CD14-positive monocyte (primary cell): Measurements from ENCODE around the gene USB1. TPM values are rescaled to one million over a fixed set of nuclear protein-coding genes. Genes with fewer than 3 reads are reported as not detected.

Experiments
- DNase-seq, 3 donors: peaks; one replicate each; pipeline ENCODE4 v3.0.0-alpha.2; 2011 to 2022
- H2AFZ ChIP-seq: 2 replicates; pipeline ENCODE4 v1.6.0; 2012; ENCODE audit warnings: mild to moderate bottlenecking, low read depth, low read length, inconsistent platforms; ENCODE audit not compliant: insufficient read depth, poor library complexity, severe bottlenecking
- H3K27ac ChIP-seq, 2 donors: 1 replicate in 1 of 2; 2 replicates in 1 of 2; pipeline ENCODE4 v1.5.1; 2012 to 2013; ENCODE audit warnings: low read length in 2 of 2, control low read depth in 1 of 2, inconsistent platforms in 1 of 2, low read depth in 1 of 2, mild to moderate bottlenecking in 1 of 2
- H3K27me3 ChIP-seq, 2 donors: one replicate each; pipeline versions ENCODE4 v1.6.0 to v1.6.1; 2011 to 2013; ENCODE audit warnings: low read length in 2 of 2; ENCODE audit not compliant: control insufficient read depth in 2 of 2, insufficient read depth in 2 of 2
- H3K36me3 ChIP-seq, 2 donors: replicated peaks in 1 of 2; 1 replicate in 1 of 2; 2 replicates in 1 of 2; pipeline versions ENCODE4 v1.5.1 to v1.6.1; 2012 to 2013; ENCODE audit warnings: low read length in 2 of 2, control low read depth in 1 of 2, inconsistent platforms in 1 of 2, mild to moderate bottlenecking in 1 of 2; ENCODE audit not compliant: insufficient read depth in 2 of 2, control insufficient read depth in 1 of 2
- H3K4me1 ChIP-seq, 2 donors: 1 replicate in 1 of 2; 2 replicates in 1 of 2; pipeline versions ENCODE4 v1.5.1 to v1.6.1; 2012 to 2013; ENCODE audit warnings: low read length in 2 of 2, control low read depth in 1 of 2, inconsistent platforms in 1 of 2, mild to moderate bottlenecking in 1 of 2, moderate library complexity in 1 of 2; ENCODE audit not compliant: insufficient read depth in 2 of 2, control insufficient read depth in 1 of 2
- H3K4me2 ChIP-seq: replicated peaks from 2 replicates; pipeline ENCODE3; 2012; ENCODE audit warnings: low read length, moderate library complexity, mild to moderate bottlenecking; ENCODE audit not compliant: poor library complexity, severe bottlenecking; ENCODE audit errors: extremely low read depth
- H3K4me3 ChIP-seq, 3 experiments: fragments of 200-600 bp in 1 of 3; sonication (generic) in 1 of 3; replicated peaks in 1 of 3; 1 replicate in 2 of 3; 2 replicates in 1 of 3; pipeline ENCODE4 v1.5.1; 2011 to 2013; ENCODE audit warnings: low read length in 3 of 3, mild to moderate bottlenecking in 3 of 3, control low read depth in 2 of 3, low read depth in 2 of 3, inconsistent platforms in 1 of 3, moderate library complexity in 1 of 3
- H3K79me2 ChIP-seq: 2 replicates; pipeline ENCODE4 v1.6.0; 2012; ENCODE audit warnings: mild to moderate bottlenecking, control low read depth, inconsistent platforms, low read length, moderate library complexity; ENCODE audit not compliant: insufficient read depth
- H3K9ac ChIP-seq: 2 replicates; pipeline ENCODE4 v1.6.0; 2017; ENCODE audit warnings: low read length, mild to moderate bottlenecking; ENCODE audit not compliant: insufficient read depth, poor library complexity, severe bottlenecking
- H3K9me3 ChIP-seq, 2 donors: replicated peaks in 1 of 2; 1 replicate in 1 of 2; 2 replicates in 1 of 2; pipeline versions ENCODE4 v1.5.1 to v1.6.1; 2012 to 2013; ENCODE audit warnings: low read length in 2 of 2, control low read depth in 1 of 2; ENCODE audit not compliant: control insufficient read depth in 1 of 2, insufficient read depth in 1 of 2
- H4K20me1 ChIP-seq: 2 replicates; pipeline ENCODE4 v1.6.0; 2012; ENCODE audit warnings: mild to moderate bottlenecking, low read length, control low read depth, moderate library complexity; ENCODE audit not compliant: insufficient read depth
- H3K27ac Mint-ChIP-seq, 7 donors: one replicate each; pipeline ENCODE4 v1.8.0; 2020; ENCODE audit warnings: mild to moderate bottlenecking in 7 of 7, mixed read lengths in 7 of 7, moderate library complexity in 6 of 7, inconsistent platforms in 2 of 7
- H3K27me3 Mint-ChIP-seq, 3 donors: one replicate each; pipeline ENCODE4 v1.8.0; 2021 to 2022; ENCODE audit warnings: low read depth in 3 of 3, mild to moderate bottlenecking in 3 of 3, mixed read lengths in 3 of 3, moderate library complexity in 3 of 3, inconsistent platforms in 1 of 3
- H3K36me3 Mint-ChIP-seq, 2 donors: one replicate each; pipeline ENCODE4 v1.8.0; 2020; ENCODE audit warnings: mixed read lengths in 2 of 2, inconsistent platforms in 1 of 2, mild to moderate bottlenecking in 1 of 2
- H3K4me1 Mint-ChIP-seq: one replicate; pipeline ENCODE4 v1.8.0; 2020; ENCODE audit warnings: mild to moderate bottlenecking, mixed read lengths
- H3K4me3 Mint-ChIP-seq, 2 donors: one replicate each; pipeline ENCODE4 v1.8.0; 2020; ENCODE audit warnings: mild to moderate bottlenecking in 2 of 2, mixed read lengths in 2 of 2, moderate library complexity in 1 of 2
- H3K9me3 Mint-ChIP-seq, 7 donors: one replicate each; pipeline ENCODE4 v1.8.0; 2020 to 2022; ENCODE audit warnings: mixed read lengths in 7 of 7, mild to moderate bottlenecking in 6 of 7, moderate library complexity in 6 of 7, inconsistent platforms in 2 of 7
- WGBS: methylation state at CpG from one replicate; pipeline ENCODE4 v1.1.5; 2013; ENCODE audit warnings: missing lambda C conversion rate; ENCODE audit not compliant: insufficient coverage; 5-methylcytosine and 5-hydroxymethylcytosine counted together
- intact Hi-C, 2 donors: fragments of 100-400 bp; cut with micrococcal nuclease; formaldehyde crosslinking; loops; one replicate each; pipeline versions ENCODE4 v1.15.0 to v1.15.1; 2023
- polyA plus RNA-seq, 3 donors: library from polyadenylated mRNA; depleted of rRNA in 1 of 3; unstranded in 2 of 3; stranded (reverse) in 1 of 3; fragments of 300-500 nt in 2 of 3; fragments of >200 nt in 1 of 3; fragmentation: Illumina TruSeq in 2 of 3; gene quantifications; 1 replicate in 2 of 3; 2 replicates in 1 of 3; pipeline ENCODE4 v1.2.3, GENCODE V29; 2012 to 2021
- TF ChIP-seq, protein P1 (sequence below): fragments of 200-600 bp; IDR thresholded peaks from one replicate; pipeline ENCODE4 v1.8.0; 2022; ENCODE audit warnings: antibody characterized with exemption, mild to moderate bottlenecking

USB1 gene
- polyA plus RNA-seq, 3 donors, result 25.7 to 55.7 (median 44.4) TPM

DNA sequence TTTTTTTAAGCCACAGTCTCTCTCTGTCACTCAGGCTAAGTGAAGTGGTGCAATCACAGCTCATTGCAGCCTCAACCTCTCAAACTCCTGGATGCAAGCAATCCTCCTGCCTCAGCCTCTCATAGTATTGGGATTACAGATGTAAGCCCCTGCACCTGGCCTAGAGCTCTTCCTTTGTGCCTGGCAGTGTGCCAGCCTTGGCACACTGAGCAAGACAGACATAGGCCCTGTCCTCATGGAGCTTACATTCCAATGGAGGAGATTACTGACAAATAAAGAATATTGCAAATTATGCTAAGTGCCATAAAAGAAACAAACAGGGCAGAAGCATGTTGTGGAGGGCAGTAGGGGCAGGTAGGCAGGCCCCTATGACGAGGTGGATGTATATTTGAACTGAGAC is 29.4 kb upstream of the USB1 start:
- no peaks in the 10 kb centered on the region for H3K9me3 ChIP-seq
- no peak overlapping the region for H3K4me3 Mint-ChIP-seq
- no peaks in the 10 kb centered on the region for H3K4me1 ChIP-seq
- H4K20me1 ChIP-seq, result no peaks in the 10 kb centered on the region
- H3K27ac ChIP-seq, result no peak overlapping the region
- no peaks in the 10 kb centered on the region for H3K27me3 ChIP-seq
- WGBS, result 92% methylated on average over 1 of the region's 1 CpG
- intact Hi-C loops, result no loop called here
- peaks cover 2 to 9% (median 4%) of the 10 kb centered on the region in 3 donors for H3K27me3 Mint-ChIP-seq
- H3K4me2 ChIP-seq, result no peak overlapping the region
- no peak overlapping the region for H3K4me3 ChIP-seq
- no peak for DNase-seq
- H3K79me2 ChIP-seq, result no peaks in the 10 kb centered on the region
- no peaks in the 10 kb centered on the region for H3K36me3 Mint-ChIP-seq
- TF ChIP-seq, protein P1, sequence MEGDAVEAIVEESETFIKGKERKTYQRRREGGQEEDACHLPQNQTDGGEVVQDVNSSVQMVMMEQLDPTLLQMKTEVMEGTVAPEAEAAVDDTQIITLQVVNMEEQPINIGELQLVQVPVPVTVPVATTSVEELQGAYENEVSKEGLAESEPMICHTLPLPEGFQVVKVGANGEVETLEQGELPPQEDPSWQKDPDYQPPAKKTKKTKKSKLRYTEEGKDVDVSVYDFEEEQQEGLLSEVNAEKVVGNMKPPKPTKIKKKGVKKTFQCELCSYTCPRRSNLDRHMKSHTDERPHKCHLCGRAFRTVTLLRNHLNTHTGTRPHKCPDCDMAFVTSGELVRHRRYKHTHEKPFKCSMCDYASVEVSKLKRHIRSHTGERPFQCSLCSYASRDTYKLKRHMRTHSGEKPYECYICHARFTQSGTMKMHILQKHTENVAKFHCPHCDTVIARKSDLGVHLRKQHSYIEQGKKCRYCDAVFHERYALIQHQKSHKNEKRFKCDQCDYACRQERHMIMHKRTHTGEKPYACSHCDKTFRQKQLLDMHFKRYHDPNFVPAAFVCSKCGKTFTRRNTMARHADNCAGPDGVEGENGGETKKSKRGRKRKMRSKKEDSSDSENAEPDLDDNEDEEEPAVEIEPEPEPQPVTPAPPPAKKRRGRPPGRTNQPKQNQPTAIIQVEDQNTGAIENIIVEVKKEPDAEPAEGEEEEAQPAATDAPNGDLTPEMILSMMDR, result no peak
- H3K9me3 Mint-ChIP-seq, result peaks cover 0 to 1% (median 0%) of the 10 kb centered on the region in 7 donors
- peaks cover 3% of the 10 kb centered on the region for H3K4me1 Mint-ChIP-seq
- no peak overlapping the region for H2AFZ ChIP-seq
- H3K27ac Mint-ChIP-seq, result no peak overlapping the region
- H3K36me3 ChIP-seq, result no peaks in the 10 kb centered on the region
- H3K9ac ChIP-seq, result no peak overlapping the region

DNA sequence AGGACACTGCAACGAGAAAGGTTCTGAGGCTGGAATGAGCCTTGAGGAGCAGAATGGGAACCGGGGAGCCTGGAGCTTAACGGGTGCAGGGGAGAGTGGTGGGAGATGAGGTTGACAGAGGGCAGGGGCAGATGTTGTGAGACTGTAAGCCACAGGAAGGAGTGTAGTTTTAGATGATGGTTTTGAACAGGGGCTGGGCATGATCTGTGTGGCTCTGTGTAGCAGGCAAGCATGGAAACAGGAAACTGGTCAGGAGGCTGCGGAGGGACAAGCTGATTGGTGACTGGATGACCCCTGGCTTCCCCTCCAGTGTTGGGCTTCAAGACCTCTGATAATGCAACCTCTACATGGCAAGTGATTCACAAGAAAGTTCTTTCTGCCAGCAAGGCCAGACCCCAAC is 28.9 kb upstream of the USB1 start:
- intact Hi-C loops, result no loop called here
- H2AFZ ChIP-seq, result no peak overlapping the region
- H3K27me3 ChIP-seq, result no peaks in the 10 kb centered on the region
- Mint-ChIP-seq H3K4me3 (no peak overlapping the region), H3K4me1 (peaks cover 3% of the 10 kb centered on the region), H3K27ac (peak overlapping the region in 1 of 7 donors; percentile 33), H3K27me3 (peaks cover 2 to 8% (median 4%) of the 10 kb centered on the region in 3 donors), H3K9me3 (peaks cover 0 to 1% (median 0%) of the 10 kb centered on the region in 7 donors), H3K36me3 (no peaks in the 10 kb centered on the region)
- H3K4me3 ChIP-seq, result no peak overlapping the region
- no peaks in the 10 kb centered on the region for H3K36me3 ChIP-seq
- no peaks in the 10 kb centered on the region for H4K20me1 ChIP-seq
- WGBS, result 56% methylated on average over 4 of the region's 4 CpGs
- H3K4me2 ChIP-seq, result no peak overlapping the region
- TF ChIP-seq, protein P1, result no peak
- no peaks in the 10 kb centered on the region for H3K79me2 ChIP-seq
- H3K9me3 ChIP-seq, result no peaks in the 10 kb centered on the region
- no peak for DNase-seq
- no peak overlapping the region for H3K9ac ChIP-seq
- no peak overlapping the region for H3K27ac ChIP-seq
- no peaks in the 10 kb centered on the region for H3K4me1 ChIP-seq
